Epidermal melanocyte (primary cell): ENCODE results near the gene METRNL.
"Not testable (repeated sequence)": the region's sequence is repeated elsewhere in the genome, so short reads cannot be mapped to it uniquely, and the experiment has no call there.

Source experiments
- DNase-seq: peaks from one replicate; pipeline ENCODE4 v3.0.0; 2011; ENCODE audit warnings: low spot score; ENCODE audit not compliant: insufficient read length

Gene METRNL

GRCh38 chr17:83136156-83136555, 56.7 kb downstream of the METRNL start:
- DNase-seq, result no peak

DNA sequence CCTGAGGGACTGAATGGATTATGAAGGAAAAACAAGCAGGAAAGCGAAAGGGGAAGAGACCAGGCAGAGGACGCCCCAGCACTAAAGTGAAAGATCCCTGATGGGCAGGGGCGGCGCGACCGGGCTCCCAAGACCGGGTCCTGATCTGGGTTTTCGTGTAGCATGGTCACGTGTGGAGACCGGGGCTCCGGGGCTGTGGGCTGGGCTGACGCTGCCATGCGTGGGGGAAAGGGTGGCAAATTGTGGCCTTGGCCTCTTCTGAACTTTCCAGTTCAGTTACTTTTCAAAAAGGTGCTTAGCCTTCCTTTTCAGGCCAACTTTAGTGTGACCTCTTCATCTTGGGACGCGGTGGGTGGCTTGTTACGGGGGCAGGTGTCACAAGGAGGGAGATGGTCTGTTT, 57.5 kb downstream of the METRNL start:
- no peak for DNase-seq

GRCh38 chr17:83137523-83137922, 58.1 kb downstream of the METRNL start:
- DNase-seq, result no peak

DNA sequence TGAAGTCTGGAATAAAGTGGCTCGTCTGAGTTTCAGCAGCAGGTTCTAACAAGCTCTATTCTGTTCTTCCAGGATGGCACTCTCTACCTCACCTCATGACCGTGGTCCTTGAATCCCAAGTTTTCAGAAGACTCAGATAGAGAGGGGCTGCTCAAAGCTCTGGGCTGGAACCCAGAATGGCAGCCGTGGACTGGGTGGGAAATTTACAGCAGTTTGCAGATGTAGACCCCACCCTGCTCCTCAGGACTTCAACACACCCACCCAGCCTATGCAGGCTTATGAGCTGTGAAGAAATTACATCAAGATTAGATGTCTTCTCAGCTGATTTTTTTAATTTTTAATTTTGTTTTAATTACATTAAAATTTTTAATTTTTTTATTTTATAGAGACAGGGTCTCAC, 59.4 kb downstream of the METRNL start:
- no peak for DNase-seq

- not testable (repeated sequence) for DNase-seq
These were observed 60.3 kb downstream of the METRNL start for GRCh38 chr17:83139541-83140248.

DNA sequence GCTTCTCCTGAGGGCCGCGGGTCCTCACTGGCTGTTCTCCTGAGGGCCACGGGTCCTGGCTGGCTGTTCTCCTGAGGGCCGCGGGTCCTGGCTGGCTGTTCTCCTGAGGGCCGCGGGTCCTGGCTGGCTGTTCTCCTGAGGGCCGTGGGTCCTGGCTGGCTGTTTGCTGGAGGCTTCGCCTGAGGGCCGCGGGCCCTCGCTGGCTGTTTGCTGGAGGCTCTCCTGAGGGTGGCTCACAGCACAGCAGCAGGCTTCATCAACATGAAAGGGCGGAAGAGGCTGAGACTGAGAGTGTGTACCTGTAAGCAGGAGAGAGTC, 60.8 kb downstream of the METRNL start:
- DNase-seq, result not testable (repeated sequence)

GRCh38 chr17:83142619-83143018, 63.2 kb downstream of the METRNL start:
- DNase-seq, result no peak

GRCh38 chr17:83143817-83144231, 64.4 kb downstream of the METRNL start:
- DNase-seq, result no peak
